CD4-positive, alpha-beta T cell (primary cell): ENCODE measurements around the gene DEPDC5. TPM values are rescaled to one million over a fixed set of nuclear protein-coding genes. Genes with fewer than 3 reads are reported as not detected.

Experiments used
- ATAC-seq: fragments of 200-7000 bp; cut with Tn5 transposase; one replicate; pipeline ENCODE4 v1.10.0; 2022; ENCODE audit warnings: mild to moderate bottlenecking; ENCODE audit not compliant: poor library complexity
- CTCF ChIA-PET: fragments of 350-600 bp; sonication (Branson Sonifier 250); formaldehyde crosslinking; loops from one replicate; lab custom pipeline; 2021; ENCODE audit warnings: antibody characterized with exemption, inconsistent platforms; lab: Charles Lee
- POLR2A ChIA-PET: fragments of 350-600 bp; sonication (Branson Sonifier 250); formaldehyde crosslinking; loops from one replicate; lab custom pipeline; 2021; ENCODE audit warnings: antibody characterized with exemption, inconsistent platforms; lab: Charles Lee
- DNase-seq, 14 experiments: peaks; one replicate each; pipeline ENCODE4 v3.0.0-alpha.2; 2013 to 2020; ENCODE audit warnings: mixed read lengths in 2 of 14
- H3K27ac ChIP-seq, 2 donors: one replicate each; pipeline versions ENCODE4 v1.5.1 to v1.7.0; 2013; ENCODE audit warnings: low read length in 2 of 2, low read depth in 1 of 2, mild to moderate bottlenecking in 1 of 2
- H3K27me3 ChIP-seq, 2 experiments: 1 replicate in 1 of 2; 2 replicates in 1 of 2; pipeline versions ENCODE4 v1.6.1 to v1.7.0; 2013; ENCODE audit warnings: low read length in 2 of 2, control low read depth in 1 of 2, mild to moderate bottlenecking in 1 of 2, moderate library complexity in 1 of 2; ENCODE audit not compliant: insufficient read depth in 2 of 2, control insufficient read depth in 1 of 2
- H3K36me3 ChIP-seq: one replicate; pipeline ENCODE4 v1.6.1; 2013; ENCODE audit warnings: low read length, control low read depth; ENCODE audit not compliant: insufficient read depth
- H3K4me1 ChIP-seq: one replicate; pipeline ENCODE4 v1.6.1; 2013; ENCODE audit warnings: low read length, control low read depth; ENCODE audit not compliant: insufficient read depth
- H3K4me3 ChIP-seq: one replicate; pipeline ENCODE4 v1.5.1; 2013; ENCODE audit warnings: mild to moderate bottlenecking, low read length, moderate library complexity
- H3K9me3 ChIP-seq, 2 experiments: 1 replicate in 1 of 2; 2 replicates in 1 of 2; pipeline versions ENCODE4 v1.6.1 to v1.7.0; 2013; ENCODE audit warnings: low read length in 2 of 2, mild to moderate bottlenecking in 2 of 2, control low read depth in 1 of 2, moderate library complexity in 1 of 2; ENCODE audit not compliant: control insufficient read depth in 1 of 2, insufficient read depth in 1 of 2
- H3K27ac Mint-ChIP-seq: one replicate; pipeline ENCODE4 v1.8.0; 2020; ENCODE audit warnings: mixed read lengths
- H3K27me3 Mint-ChIP-seq: one replicate; pipeline ENCODE4 v1.8.0; 2021; ENCODE audit warnings: mixed read lengths
- H3K36me3 Mint-ChIP-seq: one replicate; pipeline ENCODE4 v1.8.0; 2021; ENCODE audit warnings: low read depth, mixed read lengths
- H3K4me1 Mint-ChIP-seq: one replicate; pipeline ENCODE4 v1.8.0; 2021; ENCODE audit warnings: low read depth, mixed read lengths
- H3K4me3 Mint-ChIP-seq: one replicate; pipeline ENCODE4 v1.8.0; 2020; ENCODE audit warnings: mild to moderate bottlenecking, mixed read lengths
- H3K9me3 Mint-ChIP-seq: one replicate; pipeline ENCODE4 v1.8.0; 2020; ENCODE audit warnings: mixed read lengths
- CTCF ChIP-seq: fragments of 200-600 bp; IDR thresholded peaks from one replicate; pipeline ENCODE4 v1.8.0; 2022; ENCODE audit warnings: antibody characterized with exemption, mild to moderate bottlenecking
- intact Hi-C, 2 experiments: fragments of 100-400 bp; cut with DNase I in 1 of 2; cut with micrococcal nuclease in 1 of 2; formaldehyde crosslinking; loops; one replicate each; pipeline versions ENCODE4 v1.15.1 to v1.9.0; 2023 to 2025; cut with DNase I, micrococcal nuclease
- total RNA-seq, 174 experiments: library from RNA in 2 of 174; stranded (reverse) in 2 of 174; gene quantifications; one replicate each; pipeline ENCODE4 v1.2.3 and lab custom pipeline; 2021 to 2026

The DEPDC5 gene
- total RNA-seq, 2 experiments from 2014 or later: 32.9 to 36.6 TPM

DNA sequence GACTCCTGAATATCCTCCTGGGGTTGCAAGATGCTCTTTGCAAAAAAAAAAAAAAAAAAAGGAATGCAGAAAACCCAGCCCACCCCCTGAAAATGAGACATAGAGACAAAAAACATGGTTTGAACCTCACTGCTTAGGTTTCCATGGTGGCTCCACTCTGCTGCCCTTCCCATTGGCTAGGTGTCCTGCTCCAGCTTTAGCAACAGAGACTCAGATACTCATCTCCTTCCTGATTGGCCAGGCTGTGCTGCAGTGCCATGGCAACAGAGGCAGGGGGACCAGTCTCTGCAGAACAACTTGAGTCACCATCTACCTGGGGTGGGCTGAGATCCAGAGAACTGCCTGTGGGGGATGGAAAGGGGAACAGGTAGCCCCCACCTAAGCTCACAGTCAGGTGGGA is 173.2 kb downstream of the DEPDC5 start:
- Histone ChIP-seq H3K9me3 (no peaks in the 10 kb centered on the region), H3K4me3 (no peak overlapping the region), H3K4me1 (no peaks in the 10 kb centered on the region), H3K36me3 (no peaks in the 10 kb centered on the region), H3K27me3 (peaks cover 0 to 6% of the 10 kb centered on the region in 2 experiments), H3K27ac (no peak overlapping the region)
- ChIA-PET POLR2A (interaction anchor here (0.8 kb wide), 1 partner anchor 8 kb away, joined by 4 read pairs; no protein-coding TSS in a partner anchor), CTCF (no interaction called here)
- no peak for ATAC-seq
- no peak for DNase-seq
- TF ChIP-seq CTCF: no peak
- Mint-ChIP-seq H3K27ac (no peak overlapping the region), H3K36me3 (no peaks in the 10 kb centered on the region), H3K4me3 (no peak overlapping the region), H3K9me3 (no peaks in the 10 kb centered on the region), H3K27me3 (peaks cover 16% of the 10 kb centered on the region), H3K4me1 (no peaks in the 10 kb centered on the region)
- intact Hi-C loops: no loop called here

- no peak overlapping the region for H3K4me3 Mint-ChIP-seq
- ATAC-seq (no peak), DNase-seq (no peak)
- no peaks in the 10 kb centered on the region for H3K4me1 Mint-ChIP-seq
- H3K4me1 ChIP-seq: no peaks in the 10 kb centered on the region
- peaks cover 0 to 6% of the 10 kb centered on the region in 2 experiments for H3K27me3 ChIP-seq
- peaks cover 16% of the 10 kb centered on the region for H3K27me3 Mint-ChIP-seq
- no peak overlapping the region for H3K4me3 ChIP-seq
- no peak for TF ChIP-seq CTCF
- H3K27ac Mint-ChIP-seq: no peak overlapping the region
- H3K36me3 ChIP-seq: no peaks in the 10 kb centered on the region
- no peaks in the 10 kb centered on the region for H3K9me3 Mint-ChIP-seq
- H3K36me3 Mint-ChIP-seq: no peaks in the 10 kb centered on the region
- H3K27ac ChIP-seq: no peak overlapping the region
- ChIA-PET POLR2A (no interaction called here), CTCF (no interaction called here)
- intact Hi-C loops: no loop called here
- H3K9me3 ChIP-seq: no peaks in the 10 kb centered on the region
Measured at GRCh38 chr22:31927562-31927961, 173.7 kb downstream of the DEPDC5 start.

- Histone ChIP-seq H3K36me3 (no peaks in the 10 kb centered on the region), H3K9me3 (no peaks in the 10 kb centered on the region), H3K27ac (no peak overlapping the region), H3K27me3 (peaks cover 0 to 6% of the 10 kb centered on the region in 2 experiments), H3K4me3 (no peak overlapping the region), H3K4me1 (no peaks in the 10 kb centered on the region)
- no peak overlapping the region for H3K4me3 Mint-ChIP-seq
- peaks cover 16% of the 10 kb centered on the region for H3K27me3 Mint-ChIP-seq
- intact Hi-C loops: no loop called here
- H3K9me3 Mint-ChIP-seq: no peaks in the 10 kb centered on the region
- DNase-seq (no peak), ATAC-seq (no peak)
- no peaks in the 10 kb centered on the region for H3K4me1 Mint-ChIP-seq
- no peaks in the 10 kb centered on the region for H3K36me3 Mint-ChIP-seq
- ChIA-PET POLR2A (no interaction called here), CTCF (no interaction called here)
- no peak overlapping the region for H3K27ac Mint-ChIP-seq
- no peak for TF ChIP-seq CTCF
Measured at GRCh38 chr22:31929167-31929930, 175.5 kb downstream of the DEPDC5 start.
